Osteocyte (in vitro differentiated cells): ENCODE results near the gene LDAF1. TPM values are rescaled to one million over a fixed set of nuclear protein-coding genes. Genes with fewer than 3 reads are reported as not detected.

Source experiments
- DNase-seq: peaks from one replicate; pipeline ENCODE4 v3.0.0; 2021; ENCODE audit warnings: mixed read lengths; ENCODE audit not compliant: unreplicated experiment; ENCODE audit errors: extremely low spot score
- H3K27ac Mint-ChIP-seq: one replicate; pipeline ENCODE4 v1.8.0; 2021; ENCODE audit warnings: mild to moderate bottlenecking, mixed read lengths; ENCODE audit not compliant: unreplicated experiment
- H3K27me3 Mint-ChIP-seq: one replicate; pipeline ENCODE4 v1.8.0; 2021; ENCODE audit warnings: mixed read lengths; ENCODE audit not compliant: unreplicated experiment
- H3K36me3 Mint-ChIP-seq: one replicate; pipeline ENCODE4 v1.8.0; 2021; ENCODE audit warnings: mixed read lengths; ENCODE audit not compliant: unreplicated experiment
- H3K4me1 Mint-ChIP-seq: one replicate; pipeline ENCODE4 v1.8.0; 2021; ENCODE audit warnings: mixed read lengths; ENCODE audit not compliant: unreplicated experiment
- H3K4me3 Mint-ChIP-seq: one replicate; pipeline ENCODE4 v1.8.0; 2021; ENCODE audit warnings: mild to moderate bottlenecking, moderate library complexity, mixed read lengths; ENCODE audit not compliant: unreplicated experiment
- H3K9me3 Mint-ChIP-seq: one replicate; pipeline ENCODE4 v1.8.0; 2021; ENCODE audit warnings: mixed read lengths; ENCODE audit not compliant: unreplicated experiment
- total RNA-seq: library from RNA; stranded (reverse); gene quantifications from 2 replicates; pipeline ENCODE4 v1.2.1, GENCODE V29; 2021
- TF ChIP-seq, protein P1 (sequence below): fragments of 200-600 bp; sonication (generic); IDR thresholded peaks from 2 replicates; pipeline ENCODE4 v1.5.0; 2021; ENCODE audit warnings: antibody characterized with exemption, mild to moderate bottlenecking, moderate library complexity

LDAF1 gene
- total RNA-seq, 1 donor from 2014 or later, result 24.8 TPM

DNA sequence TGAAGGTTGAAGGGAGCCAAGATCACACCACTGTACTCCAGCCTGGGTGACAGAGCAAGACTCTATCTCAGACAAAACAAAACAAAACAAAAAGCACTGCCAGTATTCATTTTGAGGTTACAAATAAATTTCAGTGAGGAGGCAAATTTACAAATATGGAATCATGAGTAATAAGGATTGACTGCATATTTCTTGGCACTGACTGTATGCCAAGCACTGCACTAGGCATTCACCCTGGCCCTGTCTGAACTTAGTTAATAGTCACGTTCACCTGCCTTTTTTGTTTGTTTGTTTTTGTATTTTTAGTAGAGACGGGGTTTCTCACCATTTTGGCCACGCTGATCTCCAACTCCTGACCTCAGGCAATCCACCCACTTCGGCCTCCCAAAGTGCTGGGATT, 5.1 kb downstream of the LDAF1 start:
- no peaks in the 10 kb centered on the region for H3K27me3 Mint-ChIP-seq
- DNase-seq, result no peak
- H3K36me3 Mint-ChIP-seq, result peaks cover 16% of the 10 kb centered on the region
- TF ChIP-seq, protein P1, sequence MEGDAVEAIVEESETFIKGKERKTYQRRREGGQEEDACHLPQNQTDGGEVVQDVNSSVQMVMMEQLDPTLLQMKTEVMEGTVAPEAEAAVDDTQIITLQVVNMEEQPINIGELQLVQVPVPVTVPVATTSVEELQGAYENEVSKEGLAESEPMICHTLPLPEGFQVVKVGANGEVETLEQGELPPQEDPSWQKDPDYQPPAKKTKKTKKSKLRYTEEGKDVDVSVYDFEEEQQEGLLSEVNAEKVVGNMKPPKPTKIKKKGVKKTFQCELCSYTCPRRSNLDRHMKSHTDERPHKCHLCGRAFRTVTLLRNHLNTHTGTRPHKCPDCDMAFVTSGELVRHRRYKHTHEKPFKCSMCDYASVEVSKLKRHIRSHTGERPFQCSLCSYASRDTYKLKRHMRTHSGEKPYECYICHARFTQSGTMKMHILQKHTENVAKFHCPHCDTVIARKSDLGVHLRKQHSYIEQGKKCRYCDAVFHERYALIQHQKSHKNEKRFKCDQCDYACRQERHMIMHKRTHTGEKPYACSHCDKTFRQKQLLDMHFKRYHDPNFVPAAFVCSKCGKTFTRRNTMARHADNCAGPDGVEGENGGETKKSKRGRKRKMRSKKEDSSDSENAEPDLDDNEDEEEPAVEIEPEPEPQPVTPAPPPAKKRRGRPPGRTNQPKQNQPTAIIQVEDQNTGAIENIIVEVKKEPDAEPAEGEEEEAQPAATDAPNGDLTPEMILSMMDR, result no peak
- H3K27ac Mint-ChIP-seq, result no peak overlapping the region
- H3K9me3 Mint-ChIP-seq, result no peaks in the 10 kb centered on the region
- H3K4me1 Mint-ChIP-seq, result peaks cover 13% of the 10 kb centered on the region
- no peak overlapping the region for H3K4me3 Mint-ChIP-seq

DNA sequence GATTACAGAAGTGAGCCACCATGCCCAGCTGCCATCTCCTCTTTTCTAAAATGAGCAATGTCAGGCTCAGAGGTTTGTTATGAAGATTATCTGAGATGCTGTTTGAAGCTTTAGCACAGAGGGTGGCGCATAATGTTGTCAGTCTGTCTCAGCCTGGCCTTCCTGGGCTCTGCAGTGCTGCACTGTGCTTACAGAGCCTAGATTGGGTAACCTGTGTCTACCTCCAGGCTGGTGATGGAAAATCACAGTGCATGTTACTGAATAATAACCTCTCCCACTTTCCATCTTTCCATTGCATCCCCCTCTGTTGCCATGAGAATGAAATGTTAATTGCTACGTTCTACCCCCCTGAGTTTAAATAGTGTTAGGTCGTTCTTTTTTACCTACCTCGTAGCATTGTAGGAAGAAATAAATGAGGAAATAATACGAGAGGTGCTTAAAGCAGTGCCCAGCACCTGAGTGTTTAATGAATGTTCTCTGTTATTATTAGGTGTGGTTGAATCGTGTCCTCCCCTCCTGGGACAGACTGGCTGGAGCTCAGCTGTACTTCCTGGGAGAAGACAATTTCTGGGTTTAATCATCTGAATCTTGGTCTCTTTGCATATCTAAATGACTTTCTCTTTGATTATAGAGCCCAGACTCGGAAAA, 6.2 kb downstream of the LDAF1 start:
- no peaks in the 10 kb centered on the region for H3K9me3 Mint-ChIP-seq
- peaks cover 16% of the 10 kb centered on the region for H3K36me3 Mint-ChIP-seq
- no peak overlapping the region for H3K27ac Mint-ChIP-seq
- H3K4me1 Mint-ChIP-seq, result peaks cover 5% of the 10 kb centered on the region
- no peak overlapping the region for H3K4me3 Mint-ChIP-seq
- H3K27me3 Mint-ChIP-seq, result no peaks in the 10 kb centered on the region
- no peak for DNase-seq
- TF ChIP-seq, protein P1, result no peak

DNA sequence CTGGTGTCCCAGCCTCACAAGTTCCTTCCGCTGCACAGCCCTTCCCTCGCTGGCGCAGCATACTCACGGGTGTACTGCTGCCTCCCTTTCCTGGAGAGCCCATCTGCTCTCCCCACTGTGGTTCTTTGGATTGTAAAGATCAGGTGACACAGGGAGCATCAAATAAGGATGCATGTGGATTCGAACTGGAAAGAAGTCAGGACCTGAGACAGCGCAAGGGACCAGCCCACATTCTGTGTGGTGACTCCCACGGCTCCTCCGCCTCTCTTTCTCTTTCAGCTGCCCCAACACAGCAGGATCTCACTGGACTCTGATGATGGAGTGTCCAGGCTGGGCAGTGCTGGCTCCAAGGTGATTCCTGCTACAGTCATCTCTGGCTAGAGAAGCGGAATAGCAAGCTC, 8.1 kb downstream of the LDAF1 start:
- H3K9me3 Mint-ChIP-seq, result no peaks in the 10 kb centered on the region
- no peak for DNase-seq

DNA sequence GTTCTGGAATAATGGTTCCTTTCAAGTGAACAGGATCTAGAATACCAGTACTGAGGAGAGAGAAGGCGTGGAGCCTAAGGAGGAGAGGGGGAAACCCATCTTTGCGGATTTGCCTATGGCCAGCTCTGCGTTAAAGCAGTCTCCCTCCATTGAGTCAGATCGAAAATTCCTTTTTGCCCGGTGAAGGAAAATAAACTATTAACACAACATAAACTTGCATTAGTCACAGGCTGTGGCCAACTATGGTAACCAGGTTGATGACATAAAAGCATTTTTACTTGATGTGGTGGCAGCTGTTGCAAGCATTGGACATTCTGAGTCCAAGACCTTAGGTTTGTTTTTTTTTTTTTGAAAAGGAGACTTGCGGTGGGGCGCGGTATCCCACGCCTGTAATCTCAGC, 8.9 kb downstream of the LDAF1 start:
- peaks cover 23% of the 10 kb centered on the region for H3K36me3 Mint-ChIP-seq
- H3K4me3 Mint-ChIP-seq, result no peak overlapping the region
- no peak overlapping the region for H3K27ac Mint-ChIP-seq
- H3K9me3 Mint-ChIP-seq, result no peaks in the 10 kb centered on the region
- DNase-seq, result no peak
- peaks cover 4% of the 10 kb centered on the region for H3K4me1 Mint-ChIP-seq
- TF ChIP-seq, protein P1, result no peak
- H3K27me3 Mint-ChIP-seq, result no peaks in the 10 kb centered on the region

More for the DNA sequence above, 8.1 kb downstream of the LDAF1 start:
- TF ChIP-seq, protein P1, result no peak
- no peak overlapping the region for H3K27ac Mint-ChIP-seq
- no peaks in the 10 kb centered on the region for H3K27me3 Mint-ChIP-seq
- H3K4me3 Mint-ChIP-seq, result no peak overlapping the region
- peaks cover 26% of the 10 kb centered on the region for H3K36me3 Mint-ChIP-seq
- peaks cover 4% of the 10 kb centered on the region for H3K4me1 Mint-ChIP-seq

DNA sequence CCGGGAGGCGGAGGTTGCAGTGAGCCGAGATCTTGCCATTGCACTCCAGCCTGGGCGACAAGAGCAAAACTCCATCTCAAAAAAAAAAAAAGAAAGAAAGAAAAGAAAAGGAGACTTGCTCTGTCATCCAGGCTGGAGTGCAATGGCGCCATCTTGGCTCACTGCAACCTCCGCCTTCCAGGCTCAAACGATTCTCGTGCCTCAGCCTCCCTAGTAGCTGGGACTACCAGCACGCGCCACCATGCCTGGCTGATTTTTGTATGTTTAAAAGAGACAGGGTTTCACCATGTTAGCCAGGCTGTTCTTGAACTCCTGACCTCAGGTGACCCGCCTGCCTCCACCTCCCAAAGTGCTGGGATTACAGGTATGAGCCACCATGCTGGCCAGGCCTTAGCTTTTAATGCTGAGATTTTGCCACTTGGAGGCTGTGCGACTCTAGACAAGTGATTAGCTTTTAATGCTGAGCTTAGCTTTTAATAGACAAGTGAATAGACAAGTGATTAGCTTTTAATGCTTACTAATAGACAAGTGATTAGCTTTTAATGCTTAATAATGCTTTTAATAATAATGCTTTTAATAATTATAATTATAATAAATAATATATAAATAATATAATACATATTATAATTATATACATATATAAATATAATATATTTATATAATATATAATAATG, 9.6 kb downstream of the LDAF1 start:
- no peaks in the 10 kb centered on the region for H3K27me3 Mint-ChIP-seq
- H3K27ac Mint-ChIP-seq, result no peak overlapping the region
- TF ChIP-seq, protein P1, result no peak
- no peak overlapping the region for H3K4me3 Mint-ChIP-seq
- H3K36me3 Mint-ChIP-seq, result peaks cover 25% of the 10 kb centered on the region
- no peaks in the 10 kb centered on the region for H3K9me3 Mint-ChIP-seq
- DNase-seq, result no peak
- H3K4me1 Mint-ChIP-seq, result peaks cover 4% of the 10 kb centered on the region
